Suprapubic skin (tissue), 4 donors: ENCODE measurements around the gene CAD. TPM values are rescaled to one million over a fixed set of nuclear protein-coding genes. Genes with fewer than 3 reads are reported as not detected.

Source experiments
- DNase-seq, 2 donors: peaks; one replicate each; pipeline ENCODE4 v3.0.0-alpha.2; 2019; ENCODE audit warnings: low spot score in 2 of 2
- H3K27ac ChIP-seq: fragments of 200-600 bp; sonication (generic); one replicate; pipeline ENCODE4 v1.5.1; 2019
- H3K27me3 ChIP-seq: fragments of 200-600 bp; sonication (generic); one replicate; pipeline ENCODE4 v1.5.1; 2019
- H3K36me3 ChIP-seq: fragments of 200-600 bp; sonication (generic); one replicate; pipeline ENCODE4 v1.5.1; 2019
- H3K4me1 ChIP-seq: fragments of 200-600 bp; sonication (generic); one replicate; pipeline ENCODE4 v1.5.1; 2019
- H3K4me3 ChIP-seq: fragments of 200-600 bp; sonication (generic); one replicate; pipeline ENCODE4 v1.5.1; 2019; ENCODE audit warnings: mild to moderate bottlenecking
- H3K9me3 ChIP-seq: fragments of 200-600 bp; sonication (generic); one replicate; pipeline ENCODE4 v1.5.1; 2019
- CTCF ChIP-seq, 2 donors: fragments of 200-600 bp in 1 of 2; fragments of 450-650 bp in 1 of 2; sonication (generic) in 1 of 2; IDR thresholded peaks; one replicate each; pipeline ENCODE4 v1.5.1; 2016 to 2019; ENCODE audit warnings: antibody characterized with exemption in 2 of 2, mild to moderate bottlenecking in 1 of 2, moderate library complexity in 1 of 2
- EP300 ChIP-seq: sonication (generic); formaldehyde crosslinking; IDR thresholded peaks from one replicate; pipeline ENCODE4 v1.6.1; 2017; ENCODE audit warnings: antibody characterized with exemption
- POLR2A ChIP-seq, 2 donors: fragments of 450-650 bp; IDR thresholded peaks; one replicate each; pipeline ENCODE4 v1.6.1; 2017; ENCODE audit warnings: antibody characterized with exemption in 2 of 2, mild to moderate bottlenecking in 2 of 2, moderate library complexity in 2 of 2
- POLR2AphosphoS5 ChIP-seq, 3 donors: sonication (generic); formaldehyde crosslinking; IDR thresholded peaks; one replicate each; pipeline ENCODE4 v1.6.1; 2017; ENCODE audit warnings: antibody characterized with exemption in 3 of 3
- WGBS: methylation state at CpG from one replicate; pipeline ENCODE4 v1.1.5; 2018; 5-methylcytosine and 5-hydroxymethylcytosine counted together
- total RNA-seq, 4 donors: library from RNA; depleted of rRNA; stranded (reverse); fragments of >200 nt; gene quantifications; one replicate each; pipeline ENCODE4 v1.1.0, GENCODE V29; 2016

Gene CAD
- total RNA-seq, 4 donors from 2014 or later = 33.7 to 64.8 (median 42.1) TPM

- 95% methylated on average over 3 of the region's 3 CpGs for WGBS
- no peak overlapping the region for H3K4me3 ChIP-seq
- H3K4me1 ChIP-seq = no peaks in the 10 kb centered on the region
- no peak overlapping the region for H3K27ac ChIP-seq
- peaks cover 100% of the 10 kb centered on the region for H3K36me3 ChIP-seq
- no peaks in the 10 kb centered on the region for H3K27me3 ChIP-seq
- no peaks in the 10 kb centered on the region for H3K9me3 ChIP-seq
- no peak for TF ChIP-seq EP300
- no peak for TF ChIP-seq CTCF (IDR thresholded peaks at IDR 0.05)
- no peak for TF ChIP-seq POLR2AphosphoS5 (IDR thresholded peaks at IDR 0.05)
- TF ChIP-seq POLR2A (IDR thresholded peaks at IDR 0.05) = no peak
- DNase-seq = no peak
Observed at GRCh38 chr2:27236626-27237025, 19.5 kb downstream of the CAD start.

GRCh38 chr2:27237341-27237945 is 20.3 kb downstream of the CAD start:
- no peak overlapping the region for H3K4me3 ChIP-seq
- H3K9me3 ChIP-seq = no peaks in the 10 kb centered on the region
- no peak overlapping the region for H3K27ac ChIP-seq
- H3K36me3 ChIP-seq = peaks cover 100% of the 10 kb centered on the region
- TF ChIP-seq EP300 (no peak), POLR2A (IDR thresholded peaks at IDR 0.05) (no peak), CTCF (IDR thresholded peaks at IDR 0.05) (no peak), POLR2AphosphoS5 (IDR thresholded peaks at IDR 0.05) (no peak)
- WGBS = 98% methylated on average over 5 of the region's 15 CpGs
- no peaks in the 10 kb centered on the region for H3K4me1 ChIP-seq
- no peaks in the 10 kb centered on the region for H3K27me3 ChIP-seq
- no peak for DNase-seq

GRCh38 chr2:27238976-27239375 is 21.8 kb downstream of the CAD start:
- DNase-seq = no peak
- no peak for TF ChIP-seq EP300
- TF ChIP-seq POLR2A (IDR thresholded peaks at IDR 0.05) = no peak
- no peak for TF ChIP-seq CTCF (IDR thresholded peaks at IDR 0.05)
- no peak for TF ChIP-seq POLR2AphosphoS5 (IDR thresholded peaks at IDR 0.05)
- no CpG with 5 or more reads among the region's 8 CpGs for WGBS
- Histone ChIP-seq H3K27ac (no peak overlapping the region), H3K36me3 (peaks cover 100% of the 10 kb centered on the region), H3K27me3 (no peaks in the 10 kb centered on the region), H3K4me3 (no peak overlapping the region), H3K4me1 (no peaks in the 10 kb centered on the region), H3K9me3 (no peaks in the 10 kb centered on the region)

- no peak for DNase-seq
- H3K27ac ChIP-seq = no peak overlapping the region
- H3K36me3 ChIP-seq = peaks cover 89% of the 10 kb centered on the region
- 91% methylated on average over 8 of the region's 9 CpGs for WGBS
- no peaks in the 10 kb centered on the region for H3K27me3 ChIP-seq
- no peak overlapping the region for H3K4me3 ChIP-seq
- no peaks in the 10 kb centered on the region for H3K9me3 ChIP-seq
- H3K4me1 ChIP-seq = no peaks in the 10 kb centered on the region
- no peak for TF ChIP-seq EP300
- TF ChIP-seq POLR2A (IDR thresholded peaks at IDR 0.05) = no peak
- TF ChIP-seq CTCF (IDR thresholded peaks at IDR 0.05) = no peak
Observed at GRCh38 chr2:27240406-27240805, 23.2 kb downstream of the CAD start.

- Histone ChIP-seq H3K4me1 (no peaks in the 10 kb centered on the region), H3K27me3 (no peaks in the 10 kb centered on the region), H3K4me3 (no peak overlapping the region), H3K9me3 (no peaks in the 10 kb centered on the region), H3K27ac (no peak overlapping the region), H3K36me3 (peaks cover 73% of the 10 kb centered on the region)
- TF ChIP-seq CTCF (IDR thresholded peaks at IDR 0.05) = no peak
- no peak for TF ChIP-seq POLR2AphosphoS5 (IDR thresholded peaks at IDR 0.05)
- no peak for TF ChIP-seq EP300
- TF ChIP-seq POLR2A (IDR thresholded peaks at IDR 0.05) = no peak
- 78% methylated on average over 18 of the region's 24 CpGs for WGBS
- DNase-seq = no peak
Observed at GRCh38 chr2:27241761-27242613, 24.8 kb downstream of the CAD start.
